Prostate gland (tissue), 2 donors: ENCODE results near the gene LDB2. TPM values are rescaled to one million over a fixed set of nuclear protein-coding genes. Genes with fewer than 3 reads are reported as not detected.

Experiments
- DNase-seq: peaks from one replicate; pipeline ENCODE4 v3.0.0-alpha.2; 2019; ENCODE audit warnings: low spot score
- H3K27ac ChIP-seq, 2 donors: fragments of 200-600 bp; sonication (generic); 2 replicates each; pipeline ENCODE4 v1.5.1; 2017 to 2019
- H3K27me3 ChIP-seq: fragments of 200-600 bp; sonication (generic); replicated peaks from 2 replicates; pipeline ENCODE4 v1.5.1; 2019; ENCODE audit not compliant: insufficient read depth
- H3K36me3 ChIP-seq, 2 donors: fragments of 200-600 bp; sonication (generic); 1 replicate in 1 of 2; 2 replicates in 1 of 2; pipeline versions ENCODE4 v1.5.1 to v1.8.1; 2017 to 2019
- H3K4me1 ChIP-seq: fragments of 200-600 bp; sonication (generic); replicated peaks from 2 replicates; pipeline ENCODE4 v1.5.1; 2019
- H3K4me3 ChIP-seq, 2 donors: fragments of 200-600 bp; sonication (generic); 2 replicates each; pipeline ENCODE4 v1.5.1; 2017 to 2019
- H3K9me3 ChIP-seq: fragments of 200-600 bp; sonication (generic); 2 replicates; pipeline ENCODE4 v1.5.1; 2017
- CTCF ChIP-seq, 4 experiments: fragments of 200-600 bp in 2 of 4; fragments of 450-650 bp in 2 of 4; sonication (generic) in 2 of 4; IDR thresholded peaks; 1 replicate in 3 of 4; 2 replicates in 1 of 4; pipeline ENCODE4 v1.5.1; 2016 to 2019; ENCODE audit warnings: antibody characterized with exemption in 4 of 4, mild to moderate bottlenecking in 2 of 4, moderate library complexity in 2 of 4
- POLR2A ChIP-seq: fragments of 450-650 bp; IDR thresholded peaks from one replicate; pipeline ENCODE4 v1.6.1; 2016; ENCODE audit warnings: antibody characterized with exemption, mild to moderate bottlenecking
- POLR2AphosphoS5 ChIP-seq: sonication (generic); formaldehyde crosslinking; IDR thresholded peaks from one replicate; pipeline ENCODE4 v1.6.1; 2017; ENCODE audit warnings: antibody characterized with exemption
- WGBS: methylation state at CpG from one replicate; pipeline ENCODE4 v1.1.5; 2018; 5-methylcytosine and 5-hydroxymethylcytosine counted together
- intact Hi-C: fragments of 100-400 bp; cut with DNase I; formaldehyde crosslinking; loops from one replicate; pipeline ENCODE4 v1.14.2; 2022
- total RNA-seq, 2 donors: library from RNA; depleted of rRNA; stranded (reverse); fragments of >200 nt; gene quantifications; one replicate each; pipeline ENCODE4 v1.1.0, GENCODE V29; 2016

The LDB2 gene
- total RNA-seq, 2 donors from 2014 or later = 6.0 to 37.7 TPM

GRCh38 chr4:16759931-16760582 lies 138.4 kb downstream of the LDB2 start:
- Histone ChIP-seq H3K27me3 (no peaks in the 10 kb centered on the region), H3K36me3 (no peaks in the 10 kb centered on the region), H3K9me3 (no peaks in the 10 kb centered on the region), H3K4me3 (no peak overlapping the region), H3K27ac (no peak overlapping the region), H3K4me1 (no peaks in the 10 kb centered on the region)
- WGBS = 53% methylated on average over 5 of the region's 5 CpGs
- intact Hi-C loops = loop anchor here (10.0 kb wide), 1 partner anchor 235 kb away; no protein-coding TSS in a partner anchor
- DNase-seq = no peak
- TF ChIP-seq POLR2A = no peak
- TF ChIP-seq POLR2AphosphoS5 = no peak
- no peak for TF ChIP-seq CTCF (IDR thresholded peaks at IDR 0.05)

- Histone ChIP-seq H3K27ac (no peak overlapping the region), H3K9me3 (no peaks in the 10 kb centered on the region), H3K36me3 (no peaks in the 10 kb centered on the region), H3K4me3 (no peak overlapping the region), H3K4me1 (no peaks in the 10 kb centered on the region), H3K27me3 (no peaks in the 10 kb centered on the region)
- no peak for DNase-seq
- WGBS = 71% methylated on average over 8 of the region's 8 CpGs
- intact Hi-C loops = loop anchor here (10.0 kb wide), 1 partner anchor 234 kb away; no protein-coding TSS in a partner anchor
- TF ChIP-seq CTCF (IDR thresholded peaks at IDR 0.05) (no peak), POLR2A (no peak), POLR2AphosphoS5 (no peak)
Observed at GRCh38 chr4:16758816-16759215, 139.6 kb downstream of the LDB2 start.

GRCh38 chr4:16758255-16758654 lies 140.2 kb downstream of the LDB2 start:
- 54% methylated on average over 2 of the region's 2 CpGs for WGBS
- no peak overlapping the region for H3K27ac ChIP-seq

GRCh38 chr4:16757080-16757521 lies 141.3 kb downstream of the LDB2 start:
- intact Hi-C loops = loop anchor here (10.0 kb wide), 1 partner anchor 232 kb away; no protein-coding TSS in a partner anchor
- H3K27ac ChIP-seq = no peak overlapping the region
- DNase-seq = no peak

More at GRCh38 chr4:16758255-16758654, 140.2 kb downstream of the LDB2 start:
- no peaks in the 10 kb centered on the region for H3K9me3 ChIP-seq
- intact Hi-C loops = loop anchor here (10.0 kb wide), 1 partner anchor 233 kb away; no protein-coding TSS in a partner anchor
- no peaks in the 10 kb centered on the region for H3K27me3 ChIP-seq
- no peaks in the 10 kb centered on the region for H3K4me1 ChIP-seq
- TF ChIP-seq CTCF (IDR thresholded peaks at IDR 0.05) = no peak
- TF ChIP-seq POLR2A = no peak
- no peak for TF ChIP-seq POLR2AphosphoS5
- no peak for DNase-seq
- H3K4me3 ChIP-seq = no peak overlapping the region
- H3K36me3 ChIP-seq = no peaks in the 10 kb centered on the region

More at GRCh38 chr4:16757080-16757521, 141.3 kb downstream of the LDB2 start:
- no peak for TF ChIP-seq CTCF (IDR thresholded peaks at IDR 0.05)
- no peak for TF ChIP-seq POLR2A
- no peak for TF ChIP-seq POLR2AphosphoS5
- Histone ChIP-seq H3K4me3 (no peak overlapping the region), H3K4me1 (no peaks in the 10 kb centered on the region), H3K9me3 (no peaks in the 10 kb centered on the region), H3K27me3 (no peaks in the 10 kb centered on the region), H3K36me3 (no peaks in the 10 kb centered on the region)
- 58% methylated on average over 14 of the region's 14 CpGs for WGBS
